OCI-LY1 (cell line): Measurements from ENCODE around the gene USH2A.

ENCODE experiments used
- CTCF ChIP-seq: fragments of 200-600 bp; sonication (generic), shearing (Covaris generic); IDR thresholded peaks from 2 replicates; pipeline ENCODE4 v1.5.1; 2017; ENCODE audit warnings: mild to moderate bottlenecking, antibody characterized with exemption, low read length, moderate library complexity, mixed read lengths
- EZH2 ChIP-seq: fragments of 200-600 bp; sonication (generic), shearing (Covaris generic); IDR thresholded peaks from 2 replicates; pipeline ENCODE4 v1.8.0; 2017; ENCODE audit warnings: borderline replicate concordance, mixed run types, mild to moderate bottlenecking, antibody characterized with exemption, low read length, moderate library complexity, mixed read lengths

DNA sequence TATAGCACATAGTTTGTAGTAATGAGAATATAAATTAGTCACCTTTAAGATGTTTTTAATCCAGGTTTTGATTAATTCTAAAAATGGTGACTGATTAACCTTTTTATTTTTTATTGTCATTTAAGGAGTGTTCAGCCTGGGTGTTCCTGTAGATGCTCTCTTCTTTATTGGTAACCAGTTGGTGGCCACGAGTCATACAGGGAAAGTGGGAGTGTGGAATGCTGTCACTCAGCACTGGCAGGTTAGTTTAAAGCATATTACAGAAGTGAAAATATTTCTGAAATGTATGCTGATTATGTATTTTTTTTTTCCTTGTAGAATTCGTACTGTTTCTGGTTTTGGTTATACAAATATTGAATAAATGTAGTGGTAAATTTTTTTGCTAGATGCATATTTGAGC, 828.0 kb downstream of the USH2A start:
- TF ChIP-seq CTCF, result no peak
- TF ChIP-seq EZH2, result no peak
